ENCODE results near the gene SGCD. TPM values are rescaled to one million over a fixed set of nuclear protein-coding genes. Genes with fewer than 3 reads are reported as not detected.

SGCD gene
- polyA plus RNA-seq, 1 of the 3 experiments (the other 2 are of a cell fraction): 0.87 TPM

DNA sequence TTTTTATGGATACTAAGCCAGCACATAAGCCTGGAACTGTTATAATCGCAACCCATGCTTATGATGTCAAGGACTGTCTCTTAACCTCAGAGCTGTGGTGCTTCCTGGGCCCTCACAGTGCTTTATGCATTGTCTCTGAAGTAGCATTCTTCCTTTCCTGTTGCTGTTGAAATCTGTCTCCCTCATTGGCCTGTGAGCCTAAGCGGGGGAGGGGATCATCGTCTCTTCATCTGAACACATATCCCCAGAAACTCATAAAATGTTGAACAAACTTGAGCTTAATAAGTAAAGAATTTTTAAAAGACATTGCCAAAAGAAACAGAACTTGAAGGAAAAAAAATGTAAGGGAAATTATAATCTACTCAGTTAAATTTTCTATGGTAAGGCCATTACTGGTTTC is 80.3 kb downstream of the SGCD start:
- Histone ChIP-seq H3K9me2 (no peaks in the 10 kb centered on the region), H3K4me3 (ENCODE audit: low read depth in 2 of 2, low read length in 1 of 2) (no peak overlapping the region), H3K9me3 (no peaks in the 10 kb centered on the region), H3K4me2 (no peak overlapping the region), H2AFZ (ENCODE audit: low read depth) (no peak overlapping the region), H3F3A (replicated peaks; ENCODE audit: insufficient read depth) (no peaks in the 10 kb centered on the region), H3K27ac (ENCODE audit: low read depth in 2 of 2, low read length in 1 of 2) (no peak overlapping the region), H3K36me3 (replicated peaks in 1 of 2; ENCODE audit: control insufficient read depth in 1 of 2, insufficient read depth in 2 of 2, low read length in 1 of 2) (no peaks in the 10 kb centered on the region), H3K79me2 (ENCODE audit: insufficient read depth) (no peaks in the 10 kb centered on the region), H3K9ac (no peak overlapping the region), H3K4me1 (ENCODE audit: control insufficient read depth in 1 of 2, insufficient read depth in 2 of 2, low read depth in 1 of 2, low read length in 1 of 2) (no peaks in the 10 kb centered on the region; a peak in 1 of 4 replicates), H4K20me1 (ENCODE audit: insufficient read depth) (no peaks in the 10 kb centered on the region), H3K27me3 (ENCODE audit: insufficient read depth) (no peaks in the 10 kb centered on the region)
- DNase-seq: no peak
- ChIA-PET CTCF (interaction anchor here (1.9 kb wide), 1 partner anchor 10 kb away, joined by 5 read pairs; no protein-coding TSS in a partner anchor), POLR2A (no interaction called here)
- TF ChIP-seq REST (IDR thresholded peaks at IDR 0.05; ENCODE audit: low read depth, low read length): no peak
- no peak for TF ChIP-seq EZH2phosphoT487 (IDR thresholded peaks at IDR 0.05; ENCODE audit: borderline replicate concordance, low read depth)
- TF ChIP-seq TCF12 (IDR thresholded peaks at IDR 0.05): no peak
- TF ChIP-seq GABPA (IDR thresholded peaks at IDR 0.05; ENCODE audit: low read depth): no peak
- TF ChIP-seq EP300 (IDR thresholded peaks at IDR 0.05; ENCODE audit: borderline replicate concordance in 1 of 2, low read depth in 1 of 2, low read length in 1 of 2): no peak
- TF ChIP-seq CTCF (IDR thresholded peaks at IDR 0.05): no peak
- TF ChIP-seq GATA2 (CRISPR knock-in tag; IDR thresholded peaks at IDR 0.05): no peak
- TF ChIP-seq TEAD4 (IDR thresholded peaks at IDR 0.05; ENCODE audit: borderline replicate concordance, insufficient read depth): no peak
- TF ChIP-seq CHD2 (IDR thresholded peaks at IDR 0.05; ENCODE audit: low read length, partially characterized antibody): no peak
- TF ChIP-seq YY1 (IDR thresholded peaks at IDR 0.05; ENCODE audit: low read depth): no peak
- TF ChIP-seq, protein P1, sequence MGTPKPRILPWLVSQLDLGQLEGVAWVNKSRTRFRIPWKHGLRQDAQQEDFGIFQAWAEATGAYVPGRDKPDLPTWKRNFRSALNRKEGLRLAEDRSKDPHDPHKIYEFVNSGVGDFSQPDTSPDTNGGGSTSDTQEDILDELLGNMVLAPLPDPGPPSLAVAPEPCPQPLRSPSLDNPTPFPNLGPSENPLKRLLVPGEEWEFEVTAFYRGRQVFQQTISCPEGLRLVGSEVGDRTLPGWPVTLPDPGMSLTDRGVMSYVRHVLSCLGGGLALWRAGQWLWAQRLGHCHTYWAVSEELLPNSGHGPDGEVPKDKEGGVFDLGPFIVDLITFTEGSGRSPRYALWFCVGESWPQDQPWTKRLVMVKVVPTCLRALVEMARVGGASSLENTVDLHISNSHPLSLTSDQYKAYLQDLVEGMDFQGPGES (IDR thresholded peaks at IDR 0.05; ENCODE audit: low read depth, low read length): no peak
- no peak for TF ChIP-seq NRF1 (IDR thresholded peaks at IDR 0.05; ENCODE audit: low read depth, low read length)
- TF ChIP-seq MXI1 (IDR thresholded peaks at IDR 0.05; ENCODE audit: low read depth, low read length): no peak
- TF ChIP-seq ELF1 (IDR thresholded peaks at IDR 0.05): no peak
- WGBS (ENCODE audit: low lambda C conversion rate): 65% methylated on average over 3 of the region's 3 CpGs

All from SK-N-SH (cell line).